Stimulated activated CD8-positive, alpha-beta memory T cell treated with anti-CD3 and anti-CD28 coated beads, Interleukin-7, amount 100 ng/mL, for 1 hour (primary cell): ENCODE data around the gene WEE1.
A peak's percentile ranks its signal among the peaks of the same experiment; 100 is the strongest.
"Not testable (repeated sequence)": the region's sequence is repeated elsewhere in the genome, so short reads cannot be mapped to it uniquely, and the experiment has no call there.

Source experiments
- DNase-seq, 2 donors: peaks; one replicate each; pipeline ENCODE4 v3.0.0-alpha.2; 2020; ENCODE audit warnings: low read depth in 2 of 2

Gene WEE1

GRCh38 chr11:9596926-9597464, 23.5 kb downstream of the WEE1 start:
- no peak for DNase-seq

GRCh38 chr11:9600166-9600565, 26.7 kb downstream of the WEE1 start:
- no peak for DNase-seq

GRCh38 chr11:9600644-9601036, 27.2 kb downstream of the WEE1 start:
- no peak for DNase-seq

- DNase-seq = peak; percentile 4 to 20
Observed at GRCh38 chr11:9601037-9601875, 27.8 kb downstream of the WEE1 start.

- no peak for DNase-seq
Observed at GRCh38 chr11:9601876-9602199, 28.4 kb downstream of the WEE1 start.

- not testable (repeated sequence) for DNase-seq
Observed at GRCh38 chr11:9603214-9603613, 29.7 kb downstream of the WEE1 start.

GRCh38 chr11:9604134-9604533, 30.7 kb downstream of the WEE1 start:
- DNase-seq = no peak

- no peak for DNase-seq
Observed at GRCh38 chr11:9605742-9606141, 32.3 kb downstream of the WEE1 start.

- DNase-seq = no peak
Observed at GRCh38 chr11:9606809-9607510, 33.5 kb downstream of the WEE1 start.

GRCh38 chr11:9607511-9607899, 34.0 kb downstream of the WEE1 start:
- no peak for DNase-seq

- no peak for DNase-seq
Observed at GRCh38 chr11:9609002-9609759, 35.7 kb downstream of the WEE1 start.

- no peak for DNase-seq
Observed at GRCh38 chr11:9609841-9610240, 36.4 kb downstream of the WEE1 start.

GRCh38 chr11:9613118-9613829, 39.8 kb downstream of the WEE1 start:
- DNase-seq = peak; percentile 70 to 79

GRCh38 chr11:9613830-9614762, 40.6 kb downstream of the WEE1 start:
- DNase-seq = peak; percentile 70 to 79

GRCh38 chr11:9615031-9615451, 41.6 kb downstream of the WEE1 start:
- no peak for DNase-seq

GRCh38 chr11:9616042-9616675, 42.7 kb downstream of the WEE1 start:
- no peak for DNase-seq

GRCh38 chr11:9616858-9617257, 43.4 kb downstream of the WEE1 start:
- DNase-seq = no peak

- DNase-seq = no peak
Observed at GRCh38 chr11:9617940-9618339, 44.5 kb downstream of the WEE1 start.

- no peak for DNase-seq
Observed at GRCh38 chr11:9619004-9619403, 45.5 kb downstream of the WEE1 start.

- DNase-seq = no peak
Observed at GRCh38 chr11:9619971-9620370, 46.5 kb downstream of the WEE1 start.
